GM18499 (cell line): ENCODE measurements around the gene CADM1.

Experiments
- ATAC-seq: cut with Tn5 transposase; IDR thresholded peaks from one replicate; pipeline ENCODE4 v1.9.1; 2021; ENCODE audit warnings: moderate number of reproducible peaks; ENCODE audit not compliant: insufficient read depth, unreplicated experiment

Gene CADM1

GRCh38 chr11:115222863-115223530 lies 281.2 kb downstream of the CADM1 start:
- peak; percentile 14 for ATAC-seq

DNA sequence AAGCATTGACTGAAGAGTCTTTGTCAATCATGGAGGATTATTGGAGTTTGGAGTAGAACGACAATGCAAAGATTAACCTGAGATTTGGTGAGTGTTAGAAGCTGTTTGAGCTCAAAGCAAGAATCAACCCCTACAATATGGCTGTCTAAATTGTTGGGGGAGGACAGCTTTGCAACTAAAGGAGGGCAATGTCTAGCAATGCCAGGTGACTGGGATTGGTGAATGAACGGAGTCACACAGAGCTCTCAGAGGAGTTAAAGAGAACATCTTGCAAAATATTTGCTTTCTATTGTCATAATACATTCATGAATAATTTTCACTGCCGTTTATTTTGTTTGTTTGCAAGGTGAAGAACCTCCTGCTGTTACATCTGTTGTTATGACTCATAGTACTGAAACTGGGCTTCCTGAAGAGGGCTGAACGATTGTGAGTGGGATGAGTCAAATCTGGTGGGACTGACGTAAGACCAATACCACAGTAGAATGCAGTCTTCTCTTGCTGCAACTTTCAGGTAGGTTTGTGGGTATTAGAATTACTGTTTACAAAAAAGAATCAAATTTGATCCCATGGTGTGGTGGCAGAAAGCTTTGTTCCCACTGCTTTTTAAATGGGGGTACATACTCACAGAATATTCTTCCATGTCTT lies 281.9 kb downstream of the CADM1 start:
- ATAC-seq = peak; percentile 94

DNA sequence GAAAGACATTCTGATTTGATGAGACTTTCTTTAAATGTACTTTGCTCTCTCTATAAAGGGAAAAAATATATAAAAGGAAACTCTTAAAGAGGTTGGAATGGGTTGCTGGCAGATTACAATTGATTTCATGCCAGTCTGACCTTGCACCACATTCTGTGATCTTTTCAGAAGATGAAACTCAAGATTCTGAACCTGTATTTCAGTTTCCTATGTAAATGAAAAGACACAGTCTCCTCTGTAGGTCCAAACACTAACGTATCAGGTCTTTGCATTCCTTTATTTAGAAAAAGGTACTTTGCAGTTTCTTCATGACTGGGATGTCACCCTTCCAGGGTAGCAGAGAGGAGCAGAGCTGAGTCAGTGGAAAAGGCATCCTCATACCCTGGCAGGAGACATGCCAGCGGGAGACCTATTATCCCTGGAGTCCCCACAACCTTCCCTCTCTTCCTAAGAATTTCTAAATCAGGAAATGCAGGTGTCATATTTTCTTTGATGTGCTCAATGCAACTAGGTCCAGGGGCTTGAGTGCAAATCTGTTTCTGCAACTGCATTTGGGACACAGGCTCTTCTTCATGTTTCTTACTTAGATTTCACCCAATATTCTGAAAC lies 282.6 kb downstream of the CADM1 start:
- ATAC-seq = no peak

- no peak for ATAC-seq
These were observed 283.3 kb downstream of the CADM1 start for GRCh38 chr11:115220911-115221310.

GRCh38 chr11:115220423-115220822 lies 283.8 kb downstream of the CADM1 start:
- ATAC-seq = no peak

- ATAC-seq = no peak
These were observed 284.8 kb downstream of the CADM1 start for GRCh38 chr11:115219376-115219775.

- ATAC-seq = no peak
These were observed 286.4 kb downstream of the CADM1 start for GRCh38 chr11:115217726-115218311.

GRCh38 chr11:115215694-115216617 lies 288.3 kb downstream of the CADM1 start:
- no peak for ATAC-seq

GRCh38 chr11:115214644-115215234 lies 289.5 kb downstream of the CADM1 start:
- ATAC-seq = no peak

- ATAC-seq = no peak
These were observed 291.2 kb downstream of the CADM1 start for GRCh38 chr11:115213007-115213406.

GRCh38 chr11:115208808-115209259 lies 295.4 kb downstream of the CADM1 start:
- ATAC-seq = no peak

DNA sequence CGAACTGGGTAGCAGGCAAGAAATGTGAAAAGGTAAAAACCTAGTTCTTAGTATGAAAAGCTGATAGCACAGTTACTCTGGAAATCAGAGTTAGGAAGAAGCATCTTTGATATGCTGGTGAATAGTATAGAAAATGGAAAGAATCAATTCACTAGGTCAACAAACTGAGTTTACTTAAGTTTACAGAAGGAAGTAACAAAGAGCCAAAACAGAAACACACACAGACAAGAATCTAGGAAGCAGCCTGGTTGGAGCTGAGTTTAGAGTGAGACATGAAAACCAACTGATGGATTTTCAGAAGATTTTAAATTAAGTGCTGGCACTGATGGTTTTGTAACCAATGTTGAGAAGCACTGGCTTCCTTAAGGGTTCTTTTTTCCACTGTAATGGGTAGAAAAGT lies 296.3 kb downstream of the CADM1 start:
- ATAC-seq = no peak

DNA sequence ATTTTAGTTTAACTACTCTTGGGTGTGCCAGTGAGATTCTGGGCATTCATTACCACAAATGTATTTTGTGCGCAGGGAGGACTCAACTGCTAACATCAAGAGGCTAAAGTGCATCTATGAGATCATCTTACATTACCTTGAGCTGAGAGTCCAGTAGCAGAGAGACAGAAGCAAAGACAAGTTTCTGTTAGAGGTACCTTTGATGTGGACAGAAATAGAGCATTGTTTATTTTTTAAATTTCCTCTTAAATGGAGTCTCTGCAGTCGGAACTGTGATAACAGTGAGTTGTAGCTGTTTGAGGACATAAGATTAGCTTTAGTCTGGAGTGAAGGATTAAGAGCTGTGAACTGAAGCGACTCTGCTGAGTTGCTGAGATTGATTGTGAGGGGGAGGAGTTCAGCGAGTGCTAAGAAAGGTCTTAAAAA lies 297.0 kb downstream of the CADM1 start:
- no peak for ATAC-seq

- ATAC-seq = no peak
These were observed 297.7 kb downstream of the CADM1 start for GRCh38 chr11:115206365-115207022.

DNA sequence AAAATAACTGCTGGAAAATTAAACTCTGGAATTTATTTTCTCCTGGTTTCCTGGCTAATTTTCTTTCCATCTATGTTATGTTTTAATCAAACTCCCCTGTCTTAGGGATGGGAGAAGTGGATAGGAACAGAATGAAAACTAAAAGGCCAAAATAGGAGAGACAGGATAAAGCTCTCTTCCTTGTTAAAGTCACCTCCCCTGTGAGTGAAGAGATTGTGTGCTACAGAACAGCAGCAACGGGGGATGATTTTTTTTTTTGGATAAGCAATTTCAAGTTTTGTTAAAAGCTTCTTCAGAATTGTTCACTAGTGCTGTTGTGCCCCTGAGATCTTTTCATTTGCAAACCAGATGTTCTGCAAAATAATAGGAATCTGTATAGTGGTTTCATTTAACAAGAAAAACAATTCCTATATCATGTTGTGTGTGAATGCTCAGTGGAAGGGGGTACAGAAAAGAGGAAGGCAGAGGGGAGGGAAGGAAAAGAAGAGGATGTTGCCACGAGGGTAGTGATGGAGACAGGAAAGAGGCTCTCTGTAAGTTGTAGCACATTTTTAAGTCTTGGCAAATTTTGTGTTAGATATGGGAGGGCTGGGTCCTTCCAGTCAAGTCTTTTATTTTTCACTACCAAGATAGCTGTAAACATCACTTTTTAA lies 301.2 kb downstream of the CADM1 start:
- no peak for ATAC-seq

DNA sequence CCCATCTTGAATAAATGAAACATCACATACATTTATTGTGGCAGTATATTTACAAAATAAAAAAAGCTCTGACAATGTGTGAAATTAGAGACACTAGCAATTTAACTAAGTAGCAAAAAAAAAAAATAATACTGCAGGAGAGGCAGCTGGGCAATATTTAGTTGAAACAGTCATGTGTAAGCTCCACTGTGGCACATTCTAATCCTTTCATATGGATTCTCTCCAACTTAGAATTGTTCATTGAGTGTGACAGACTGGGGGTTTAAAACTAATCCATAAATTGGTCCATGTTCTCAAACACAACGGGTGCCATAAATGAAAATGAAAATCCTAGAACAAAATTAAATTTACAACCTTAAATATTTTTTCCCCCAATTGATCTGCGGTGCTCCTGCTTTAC lies 302.1 kb downstream of the CADM1 start:
- no peak for ATAC-seq

DNA sequence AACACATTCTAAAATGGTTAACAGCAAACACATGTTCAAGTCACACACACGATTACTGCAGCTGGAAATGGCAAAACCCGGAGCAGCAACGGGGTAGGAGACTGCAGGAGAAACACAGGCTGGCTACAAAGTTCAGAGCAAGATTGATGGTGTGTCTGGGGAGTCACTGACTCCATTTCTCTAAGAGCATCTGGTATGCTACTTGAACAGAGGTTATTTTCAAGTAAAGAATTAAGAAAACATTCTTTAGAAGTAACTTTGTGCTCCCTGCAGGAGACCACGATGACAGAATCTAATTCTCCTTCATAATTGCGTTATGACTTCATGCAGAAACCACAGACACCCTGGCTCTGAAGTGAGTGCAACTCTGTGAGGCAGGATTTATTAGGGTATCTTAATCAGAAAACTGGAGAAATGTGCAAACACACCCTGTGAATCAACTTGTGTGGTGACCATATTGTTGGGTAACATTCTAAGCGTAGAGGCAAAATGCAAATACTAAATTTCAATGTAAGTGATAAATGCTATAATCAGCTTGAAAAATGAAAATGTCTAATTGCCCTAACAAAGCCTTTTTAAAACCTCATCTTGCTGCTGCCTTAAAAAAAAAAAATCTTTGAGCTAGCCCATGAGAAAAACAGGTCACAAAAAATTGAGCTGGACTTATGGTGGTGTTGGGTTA lies 303.0 kb downstream of the CADM1 start:
- ATAC-seq = no peak

GRCh38 chr11:115199481-115200069 lies 304.6 kb downstream of the CADM1 start:
- no peak for ATAC-seq
